Activated CD8-positive, alpha-beta memory T cell treated with anti-CD3 and anti-CD28 coated beads, Interleukin-2, amount 50 U/mL, for 48 hours (primary cell): ENCODE data around the gene USP6NL.
"Not testable (repeated sequence)": the region's sequence is repeated elsewhere in the genome, so short reads cannot be mapped to it uniquely, and the experiment has no call there.

Experiments used
- DNase-seq: peaks from one replicate; pipeline ENCODE4 v3.0.0-alpha.2; 2020

Gene USP6NL

DNA sequence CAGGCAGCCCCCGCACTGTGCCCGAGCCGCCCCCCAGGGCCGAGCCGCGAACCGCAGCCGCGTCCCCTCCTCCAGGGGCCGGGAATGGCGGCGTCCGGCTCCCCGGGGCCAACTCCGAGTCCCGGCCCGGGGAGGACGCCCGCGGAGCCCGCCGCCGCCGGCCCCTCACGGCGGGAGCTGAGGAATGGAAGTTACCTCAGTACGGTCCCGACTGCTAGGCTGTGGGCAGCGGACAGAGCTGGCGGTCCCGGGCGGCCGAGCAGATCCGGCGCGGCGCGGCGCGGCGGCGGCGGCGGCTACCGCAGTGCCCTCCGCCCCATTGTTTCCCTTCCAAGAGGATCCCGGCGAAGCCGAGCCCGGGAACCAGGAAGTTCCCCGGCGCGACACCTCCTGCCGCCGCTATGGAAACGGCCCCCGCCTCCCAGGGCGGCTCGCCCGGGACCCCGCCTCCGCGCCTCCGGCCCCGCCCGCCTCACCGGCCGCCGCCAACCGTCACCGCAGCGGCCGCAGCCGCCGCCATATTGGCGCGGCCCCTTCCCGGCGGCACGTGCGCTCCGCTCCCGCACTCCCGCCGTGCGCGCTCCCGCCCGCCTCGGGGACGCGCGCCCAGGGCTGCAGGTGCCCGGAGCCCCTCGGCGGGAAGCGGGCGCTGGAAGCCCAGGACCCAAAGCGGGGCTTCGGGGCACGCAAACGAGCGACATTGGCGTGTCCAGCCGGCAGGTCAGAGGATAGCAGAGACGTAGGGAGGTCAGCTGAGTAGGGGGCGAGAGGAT, at the start of gene USP6NL:
USP6NL (minus strand) TSS at position 403 of the 773 bp plus-strand sequence. CDS start 14,016 bp downstream, outside the sequence.
- DNase-seq = peak; percentile 80

DNA sequence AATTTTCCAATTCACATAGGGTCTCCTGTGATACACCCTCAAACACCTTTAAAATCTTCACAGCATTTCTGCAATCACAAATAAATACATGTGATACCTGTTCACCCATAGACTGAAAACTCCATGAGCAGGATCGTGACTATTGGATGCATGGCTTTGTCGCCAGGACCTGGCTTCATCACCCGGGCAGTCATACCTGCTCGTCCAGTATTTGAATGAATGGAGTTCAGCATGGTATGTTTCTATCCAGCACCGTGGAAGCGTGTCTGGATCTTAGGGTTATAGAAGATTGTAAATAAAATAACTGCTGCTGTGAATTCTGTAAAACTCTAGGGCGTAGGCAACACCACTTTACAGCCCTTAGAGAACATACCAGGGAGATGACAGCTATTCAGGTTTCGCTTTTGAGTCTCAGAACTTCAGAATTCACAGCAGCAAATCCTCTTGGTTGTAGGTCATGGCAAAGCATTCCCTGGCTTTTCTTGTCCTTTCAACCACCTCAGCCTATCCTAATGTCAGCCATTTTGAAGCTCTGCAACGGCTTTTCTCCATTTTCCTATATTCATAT, 47.4 kb upstream of the USP6NL start:
- DNase-seq = no peak

DNA sequence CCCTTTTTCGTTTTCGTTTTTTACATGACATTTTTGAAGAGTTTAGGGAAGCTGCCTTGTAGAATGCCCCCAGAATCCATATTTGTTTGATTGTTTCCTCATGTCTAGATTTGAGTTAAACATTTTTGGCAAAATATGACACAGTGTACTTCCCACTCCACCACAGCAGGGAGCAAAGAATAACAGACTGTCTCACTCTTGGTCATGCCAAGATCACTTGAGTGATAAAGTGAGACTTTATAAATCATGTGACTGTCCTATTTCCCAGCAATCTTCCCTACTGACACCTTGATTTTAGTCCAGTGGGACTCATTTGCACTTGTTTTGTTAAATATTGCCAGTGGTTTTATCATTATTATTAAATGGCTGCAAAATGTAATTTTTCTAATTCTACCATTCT, 44.4 kb upstream of the USP6NL start:
- no peak for DNase-seq

DNA sequence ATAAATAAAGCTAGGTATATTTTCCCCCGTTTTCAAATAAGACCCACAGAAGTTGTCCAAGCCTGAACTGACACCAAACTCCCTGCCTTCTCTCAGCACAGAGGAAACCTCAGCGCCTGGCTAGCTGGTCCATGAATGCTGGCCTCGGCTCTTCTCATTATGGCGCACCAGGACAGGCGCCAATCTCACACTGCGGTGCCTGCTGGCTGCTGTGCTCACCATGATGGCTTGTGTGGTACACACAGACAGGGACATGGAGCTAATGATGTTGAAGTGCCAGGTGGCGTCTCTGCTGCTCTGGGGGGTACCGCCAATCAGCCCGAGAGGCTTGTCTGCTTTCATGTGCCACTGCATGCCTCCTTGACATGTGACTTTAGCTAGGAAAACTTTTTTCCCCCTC, 43.2 kb upstream of the USP6NL start:
- peak; percentile 15 for DNase-seq

DNA sequence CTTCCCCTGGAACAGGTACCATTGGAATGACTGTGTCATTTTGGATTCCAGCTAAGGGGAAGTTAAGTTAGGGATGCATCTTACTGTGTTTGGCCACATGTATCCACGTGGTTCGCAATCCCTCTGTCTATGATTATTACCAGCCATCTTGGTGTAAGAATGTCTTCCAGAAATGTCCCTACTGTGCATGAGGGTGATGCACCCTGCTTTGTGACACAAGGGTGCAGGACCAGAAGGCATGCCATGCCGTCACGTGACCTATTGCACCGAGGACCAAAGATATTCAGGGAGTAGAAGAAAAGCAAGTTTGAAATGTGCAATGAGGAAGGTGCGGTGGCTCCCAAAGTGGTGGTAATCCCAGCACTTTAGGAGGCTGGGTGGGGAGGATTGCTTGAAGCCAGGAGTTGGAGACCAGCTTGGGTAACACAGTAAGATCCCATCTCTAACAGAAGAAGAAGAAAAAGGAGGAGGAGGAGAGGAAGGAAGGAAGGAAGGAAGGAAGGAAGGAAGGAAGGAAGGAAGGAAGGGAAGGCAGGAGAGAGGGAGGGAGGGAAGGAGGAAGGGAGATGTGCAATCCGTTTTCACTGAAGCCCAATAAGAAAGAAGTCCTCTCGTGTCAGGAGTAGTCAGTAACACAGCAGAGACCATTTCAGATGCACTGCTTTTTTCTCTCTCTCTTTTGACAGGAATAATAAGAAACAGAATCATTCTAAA, 42.5 kb upstream of the USP6NL start:
- DNase-seq = no peak

DNA sequence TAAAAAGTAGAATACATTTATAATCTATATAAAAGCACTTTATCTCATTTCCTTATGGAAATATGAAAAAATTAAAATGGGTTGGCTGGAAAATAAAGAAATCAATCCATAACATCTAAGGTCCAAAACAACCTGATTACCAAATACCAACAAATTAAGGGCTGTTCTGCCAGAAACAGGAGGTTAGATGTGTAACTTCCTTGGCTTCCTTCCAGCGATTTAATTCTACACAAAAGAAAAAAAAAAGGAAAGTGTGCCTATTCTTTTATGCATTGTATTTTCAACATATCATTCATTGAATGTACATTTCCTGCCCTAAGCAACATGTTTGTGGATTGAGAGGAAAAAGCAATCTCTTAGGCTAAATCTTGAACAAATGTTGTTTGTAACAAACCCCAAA, 36.2 kb upstream of the USP6NL start:
- no peak for DNase-seq

DNA sequence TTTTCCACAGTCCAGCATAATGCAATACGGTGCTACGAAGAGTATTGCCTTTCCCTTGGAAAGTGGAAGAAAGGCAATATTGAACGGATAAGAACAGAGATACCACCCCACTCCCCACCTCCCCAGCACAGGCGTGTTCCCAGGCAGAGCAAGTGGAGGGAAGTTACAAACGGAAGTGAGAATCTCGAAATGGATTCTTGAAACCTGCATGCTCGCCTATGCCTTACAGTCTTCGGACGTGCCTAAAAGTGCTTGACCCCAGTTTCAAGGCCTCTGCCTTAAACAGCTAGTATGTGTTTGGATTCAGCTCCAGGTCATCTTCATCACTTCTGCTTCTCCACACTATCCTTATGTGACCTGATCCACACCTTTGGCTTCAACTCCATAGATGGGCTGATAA, 35.0 kb upstream of the USP6NL start:
- DNase-seq = no peak

DNA sequence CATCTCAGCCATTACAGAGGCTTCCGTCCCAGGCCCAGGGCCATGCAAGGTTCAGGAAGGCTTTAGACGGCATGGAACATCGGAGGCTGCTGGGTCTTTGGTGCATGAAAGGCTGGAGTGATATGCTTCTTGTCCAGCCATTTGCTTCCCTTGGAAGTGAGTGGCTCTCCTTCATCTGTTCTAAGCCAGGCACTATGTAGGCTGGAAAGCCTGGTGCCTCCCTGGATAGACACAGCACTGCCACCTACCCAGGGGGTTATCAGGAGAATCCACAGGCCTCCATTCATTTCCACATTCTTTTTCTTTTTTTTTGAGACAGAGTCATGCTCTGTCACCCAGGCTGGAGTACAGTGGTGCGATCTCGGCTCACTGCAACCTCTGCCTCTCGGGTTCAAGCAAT, 31.6 kb upstream of the USP6NL start:
- DNase-seq = no peak

DNA sequence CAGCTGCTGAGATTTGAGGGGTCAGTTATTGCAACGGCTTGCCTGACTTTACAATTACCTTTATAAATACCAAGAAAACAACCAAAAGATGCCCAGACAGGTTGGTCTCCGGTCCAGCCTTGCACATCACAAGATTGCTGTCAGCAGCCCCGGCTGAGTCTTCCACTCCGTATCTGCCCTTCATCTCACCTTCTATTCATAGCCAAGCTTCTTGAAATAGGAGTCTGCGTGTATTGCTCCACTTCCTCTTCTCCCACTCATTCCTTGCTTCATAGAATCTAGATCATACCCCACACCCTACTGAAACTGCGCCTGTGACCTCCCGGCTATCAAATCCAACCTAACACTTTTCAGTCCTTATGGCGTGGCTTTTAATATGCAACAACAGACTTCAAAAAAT, 31.1 kb upstream of the USP6NL start:
- no peak for DNase-seq

DNA sequence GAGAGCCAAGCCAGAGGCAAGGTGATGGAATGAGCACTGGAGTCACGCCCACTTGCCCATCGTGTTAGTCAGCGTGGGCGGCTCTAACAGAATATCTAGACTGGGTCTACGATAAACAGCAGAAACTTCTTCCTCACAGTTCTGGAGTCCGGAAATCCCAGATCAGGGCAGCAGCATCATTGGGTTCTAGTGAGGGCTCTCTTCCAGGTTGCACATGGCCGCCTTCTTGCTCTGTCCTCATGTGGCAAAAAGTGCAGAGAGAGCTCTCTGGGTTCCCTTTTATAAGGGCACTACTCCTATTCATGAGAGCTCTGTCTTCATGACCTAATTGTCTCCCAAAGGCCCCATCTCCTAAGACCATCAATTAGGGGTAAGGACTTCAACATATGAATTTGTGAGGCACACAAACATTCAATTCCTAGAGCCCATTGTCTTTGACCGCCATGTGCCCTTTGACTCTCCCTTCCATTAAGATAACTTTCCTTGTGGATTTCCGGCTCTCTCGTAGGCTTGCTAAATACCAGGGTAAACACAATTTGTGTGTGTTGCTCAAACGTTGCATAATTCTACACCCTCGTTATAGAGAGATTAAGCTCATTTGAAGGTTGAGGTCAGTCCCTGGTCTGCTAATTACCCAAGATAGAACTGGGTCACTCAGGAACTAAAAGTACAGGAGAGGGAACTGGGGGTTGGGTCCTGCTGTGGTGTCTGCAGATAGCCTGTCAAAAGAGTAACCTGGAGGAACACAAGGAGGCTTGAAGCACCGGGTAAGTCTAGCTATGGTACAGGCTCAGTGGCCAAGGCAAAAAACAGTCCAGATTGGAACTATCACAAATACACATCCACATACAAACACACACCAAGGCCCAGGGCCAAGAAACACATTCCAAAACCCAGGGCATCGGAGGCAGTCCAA, 28.7 kb upstream of the USP6NL start:
- no peak for DNase-seq

DNA sequence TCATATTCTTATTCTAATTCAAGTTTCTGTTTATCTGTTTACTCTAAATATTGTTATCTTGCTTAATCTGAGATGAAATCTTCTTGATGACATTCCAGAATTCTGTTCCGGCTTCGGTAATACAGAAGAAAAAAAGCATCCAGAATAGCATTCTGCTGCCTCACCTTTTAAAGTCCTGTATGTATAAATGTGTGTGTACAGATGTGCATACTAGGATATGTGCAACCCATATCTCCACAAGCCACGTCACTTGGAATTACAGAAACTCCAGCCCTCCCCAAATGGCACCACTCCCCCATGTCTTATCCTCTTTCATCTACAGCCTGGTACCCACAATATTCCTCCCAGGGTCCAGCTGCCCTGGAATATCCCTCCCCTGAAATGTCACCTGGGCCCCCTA, 27.9 kb upstream of the USP6NL start:
- no peak for DNase-seq

DNA sequence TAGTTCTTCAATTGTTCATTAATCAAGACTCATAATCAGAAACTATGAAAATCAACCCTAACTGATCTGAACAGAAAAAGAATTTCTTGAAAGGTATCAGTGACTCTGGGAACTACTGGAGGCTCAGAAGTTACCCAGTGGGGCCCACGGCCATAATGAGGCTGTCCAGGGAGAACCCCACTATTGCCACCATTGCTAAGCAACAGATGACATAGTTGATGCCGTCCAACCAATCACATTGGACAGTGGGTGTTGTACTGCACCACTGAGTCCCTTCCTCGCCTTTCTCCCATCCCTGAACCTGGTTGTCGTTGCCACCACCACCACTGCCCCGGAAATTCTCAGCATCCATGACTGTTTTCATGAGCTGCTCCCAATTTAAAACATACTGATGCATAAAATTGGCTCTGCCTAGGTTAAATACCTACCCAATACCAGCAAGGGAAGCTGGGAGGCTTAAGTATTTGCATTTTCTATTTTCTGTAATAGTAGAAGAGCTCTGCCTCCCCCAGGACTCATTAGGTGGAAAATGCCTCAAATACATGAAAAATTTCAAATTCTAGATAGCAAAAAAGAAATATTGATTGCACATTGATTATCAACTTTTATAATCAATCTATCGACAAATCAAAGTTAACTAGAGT, 26.7 kb upstream of the USP6NL start:
- DNase-seq = no peak

DNA sequence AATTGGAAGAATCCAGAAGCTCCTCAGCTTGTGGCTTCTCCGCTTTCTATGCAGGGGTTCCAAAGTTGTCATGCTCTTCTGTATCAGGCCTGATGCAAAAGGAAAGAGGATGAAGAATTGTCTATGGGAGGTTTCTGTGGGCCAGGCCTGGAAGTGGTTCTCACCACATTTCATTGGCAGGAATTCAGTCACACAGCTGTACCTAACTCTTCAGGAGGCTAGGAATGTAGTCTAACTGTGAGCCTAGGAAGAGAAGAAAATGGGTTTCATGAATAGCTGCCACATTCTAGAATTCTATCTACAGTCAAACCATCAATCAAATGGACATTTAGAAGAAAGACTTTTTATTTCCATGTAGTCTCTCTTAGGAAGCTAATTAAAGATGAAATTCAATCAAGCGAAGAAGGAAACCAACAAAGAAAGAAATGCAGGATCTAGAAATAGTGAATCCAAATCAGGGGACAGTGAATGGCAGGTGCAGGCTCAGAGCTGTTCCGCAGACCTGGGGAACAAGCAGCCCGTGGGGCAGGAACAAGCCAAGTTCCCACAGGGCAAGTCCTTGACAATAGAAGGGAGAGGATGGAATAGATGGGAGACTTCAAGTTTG, 25.4 kb upstream of the USP6NL start:
- no peak for DNase-seq

DNA sequence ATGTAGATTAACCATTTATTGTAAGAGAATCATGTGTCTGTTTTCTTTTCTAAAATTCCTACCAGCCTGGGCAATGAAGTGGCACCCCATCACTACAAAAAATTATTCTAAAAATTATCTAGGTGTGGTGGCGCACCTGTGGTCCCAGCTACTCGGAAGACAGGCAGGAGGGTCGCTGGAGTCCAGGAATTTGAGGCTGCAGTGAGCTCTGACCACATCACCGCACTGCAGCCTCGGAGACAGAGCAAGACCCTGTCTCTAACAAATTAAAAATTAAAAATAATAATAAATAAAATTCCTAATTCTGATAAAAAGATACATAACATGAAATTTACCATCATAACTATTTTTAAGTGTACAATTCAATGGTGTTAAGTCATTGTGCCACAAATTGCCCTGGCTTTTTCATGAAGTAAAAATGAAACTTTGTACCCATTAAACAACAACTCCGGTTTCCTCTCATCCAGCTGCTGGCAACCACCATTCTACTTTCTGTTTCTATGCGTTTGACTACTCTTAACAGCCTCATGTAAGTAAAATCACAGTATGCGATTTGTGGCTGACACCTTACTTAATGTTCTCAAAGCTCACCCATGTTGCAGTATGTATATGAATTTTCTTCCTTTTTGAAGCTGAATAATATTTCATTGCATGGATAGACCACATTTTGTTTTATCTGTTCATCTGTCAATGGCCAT, 20.6 kb upstream of the USP6NL start:
- no peak for DNase-seq

DNA sequence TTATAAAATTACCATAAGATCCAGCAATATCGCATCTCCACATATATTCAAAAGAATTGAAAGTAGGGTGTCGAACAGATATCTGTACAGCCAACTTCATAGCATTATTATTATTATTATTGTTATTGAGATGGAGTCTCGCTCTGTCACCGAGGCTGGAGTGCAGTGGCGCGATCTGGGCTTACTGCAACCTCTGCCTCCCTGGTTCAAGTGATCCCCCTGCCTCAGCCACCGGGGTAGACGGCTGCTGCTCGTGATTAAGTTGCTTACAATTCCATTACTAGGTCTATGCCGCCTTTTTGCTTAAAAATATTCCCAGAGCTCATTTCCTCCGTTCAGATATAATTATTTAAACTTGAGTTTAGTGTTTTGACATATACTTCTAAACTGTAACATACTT, 19.8 kb upstream of the USP6NL start:
- DNase-seq = no peak

DNA sequence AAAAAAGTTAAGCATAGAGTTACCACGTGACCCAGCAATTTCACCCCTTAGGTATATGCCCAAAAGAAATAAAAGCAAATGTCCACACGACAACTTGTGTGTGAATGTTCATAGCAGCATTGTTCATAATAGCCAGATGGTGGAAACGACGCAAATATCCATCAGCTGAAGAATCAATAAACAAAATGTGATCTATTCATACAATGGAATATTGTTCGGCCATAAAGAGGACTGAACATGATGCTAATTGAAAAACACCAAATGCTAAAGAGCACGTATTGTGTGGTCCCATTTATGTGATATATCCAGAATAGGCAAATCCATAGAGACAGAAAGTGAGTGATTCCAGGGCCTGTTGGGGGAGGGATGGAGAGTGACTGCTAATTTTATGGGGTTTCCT, 18.3 kb upstream of the USP6NL start:
- DNase-seq = no peak

DNA sequence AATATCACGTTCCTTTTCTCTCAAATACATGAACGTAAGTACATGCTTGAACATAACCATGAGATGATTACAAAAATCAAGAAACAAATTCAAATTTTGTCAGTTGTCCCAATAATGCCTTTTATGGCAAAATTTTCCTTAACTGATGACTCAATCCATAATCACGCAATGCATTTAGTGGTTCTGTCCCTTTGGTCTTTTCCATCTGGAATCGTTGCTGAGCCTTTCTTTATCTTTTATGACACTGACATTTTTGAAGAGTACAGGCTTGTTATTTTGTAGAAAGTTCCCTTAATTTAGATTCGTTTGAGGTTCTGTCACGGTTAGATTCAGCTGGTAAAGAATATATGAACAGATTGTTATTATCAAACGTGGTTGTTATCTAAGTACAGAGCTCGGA, 16.5 kb upstream of the USP6NL start:
- DNase-seq = not testable (repeated sequence)

DNA sequence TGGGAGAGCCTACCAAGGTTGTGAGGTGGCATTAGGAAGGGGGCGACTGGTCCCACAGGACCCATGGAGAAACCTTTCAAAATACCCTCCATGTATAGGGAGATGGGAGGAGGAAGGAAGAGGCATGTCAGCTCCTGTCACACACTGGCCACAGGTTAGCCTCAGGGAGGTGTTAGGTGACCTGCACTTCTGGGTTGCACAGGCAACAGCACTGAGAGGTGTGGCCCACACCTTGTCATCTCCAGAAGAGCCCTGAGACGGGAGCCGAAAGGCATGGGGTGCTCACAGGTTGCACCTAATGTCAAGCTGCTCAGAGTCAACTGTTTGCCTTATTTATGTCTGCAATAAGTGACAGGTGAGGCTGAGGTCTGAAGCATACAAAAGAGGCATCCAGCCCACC, 14.6 kb upstream of the USP6NL start:
- DNase-seq = no peak

DNA sequence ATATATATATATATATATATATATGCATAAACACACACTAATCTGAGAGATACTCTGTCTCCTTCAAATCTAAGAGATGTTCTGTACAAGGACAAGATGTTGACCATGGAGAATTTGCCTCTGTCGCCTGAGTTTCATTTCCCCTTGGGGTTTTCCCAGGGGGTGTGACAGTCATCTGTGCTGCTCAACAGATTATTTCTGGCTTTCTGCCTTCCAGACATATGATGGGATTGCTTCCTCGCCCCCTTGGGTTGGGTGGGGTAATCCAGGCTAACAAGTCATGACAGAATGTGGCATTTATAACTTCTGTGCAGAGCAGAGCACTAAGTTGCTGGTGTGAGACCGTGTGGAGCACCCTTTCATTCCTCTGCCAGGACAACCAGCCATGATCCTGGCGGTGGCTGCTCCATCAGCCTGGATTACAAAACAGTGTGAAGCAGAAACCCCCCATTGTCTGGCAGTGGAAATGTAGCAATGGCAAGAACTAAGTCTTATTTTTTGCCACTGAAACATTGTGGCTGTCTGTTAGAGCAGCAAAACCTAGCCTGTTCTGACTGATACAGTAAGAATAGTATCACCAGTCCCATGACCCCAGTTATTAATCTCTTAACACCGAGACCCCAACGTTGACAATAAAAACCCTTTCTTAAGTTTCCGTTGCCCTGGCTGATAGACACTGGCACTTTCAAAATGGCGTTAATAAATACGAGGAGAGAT, 13.7 kb upstream of the USP6NL start:
- no peak for DNase-seq

DNA sequence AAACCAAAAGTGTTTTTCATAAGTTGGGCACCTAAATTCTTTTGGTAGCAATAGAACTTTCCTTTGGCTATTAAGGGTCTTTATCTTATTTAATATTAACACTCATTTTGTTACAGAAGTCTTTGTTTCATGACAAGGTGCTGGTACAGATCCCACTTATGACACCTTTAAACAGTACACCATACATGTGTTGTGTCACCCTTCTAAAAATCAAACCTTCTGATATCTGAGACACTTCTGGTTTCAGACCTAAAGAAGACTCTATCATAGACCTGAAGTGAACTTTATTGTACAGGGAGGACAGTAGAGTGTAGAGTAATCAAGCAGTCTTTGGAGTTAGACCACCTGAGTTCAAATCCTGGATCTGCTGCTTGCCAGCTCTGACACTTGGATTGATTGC, 5.8 kb upstream of the USP6NL start:
- DNase-seq = no peak

DNA sequence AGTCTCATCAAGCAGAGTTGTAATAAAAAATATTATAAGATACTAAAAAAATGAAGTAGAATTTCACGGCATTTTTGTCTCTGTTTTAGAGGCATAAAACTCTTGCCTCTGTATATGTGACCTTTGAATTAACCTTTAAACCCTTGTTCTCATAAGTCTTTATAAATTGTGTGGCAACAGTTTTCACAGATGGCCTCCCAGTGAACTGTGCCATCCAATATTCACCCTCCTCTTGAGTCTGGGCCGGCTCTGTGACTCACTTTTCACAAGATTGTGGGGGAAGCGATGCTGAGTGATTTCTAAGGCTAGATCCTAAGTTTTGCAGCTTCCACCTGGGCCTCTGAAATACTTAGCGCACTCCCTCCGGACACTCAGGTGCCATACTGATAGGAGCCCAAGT, 4.6 kb upstream of the USP6NL start:
- no peak for DNase-seq
